Measurements from ENCODE around the gene PCGF5.
"Not testable (repeated sequence)": the region's sequence is repeated elsewhere in the genome, so short reads cannot be mapped to it uniquely, and the experiment has no call there.

Gene PCGF5

DNA sequence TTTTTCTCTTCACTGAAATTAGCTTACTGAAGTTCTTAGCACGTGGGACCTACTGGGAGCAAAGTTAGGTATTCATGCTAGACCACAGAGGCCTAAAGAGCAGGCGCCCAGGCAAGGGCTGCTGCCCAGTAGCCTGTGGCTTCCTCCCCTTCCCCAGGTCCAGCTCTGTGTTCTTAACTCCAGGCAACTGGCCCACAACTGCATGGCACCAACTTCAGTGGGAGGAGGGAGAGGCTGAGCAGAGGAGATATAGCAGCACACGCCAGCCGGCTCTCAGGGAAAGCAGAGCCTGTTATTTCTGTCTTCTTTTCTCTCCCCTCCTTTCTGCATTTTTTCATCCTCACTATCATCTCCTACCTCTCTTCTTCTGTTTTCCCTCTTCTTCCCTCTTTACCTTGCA, 67.4 kb downstream of the PCGF5 start:
- no peak for DNase-seq

DNA sequence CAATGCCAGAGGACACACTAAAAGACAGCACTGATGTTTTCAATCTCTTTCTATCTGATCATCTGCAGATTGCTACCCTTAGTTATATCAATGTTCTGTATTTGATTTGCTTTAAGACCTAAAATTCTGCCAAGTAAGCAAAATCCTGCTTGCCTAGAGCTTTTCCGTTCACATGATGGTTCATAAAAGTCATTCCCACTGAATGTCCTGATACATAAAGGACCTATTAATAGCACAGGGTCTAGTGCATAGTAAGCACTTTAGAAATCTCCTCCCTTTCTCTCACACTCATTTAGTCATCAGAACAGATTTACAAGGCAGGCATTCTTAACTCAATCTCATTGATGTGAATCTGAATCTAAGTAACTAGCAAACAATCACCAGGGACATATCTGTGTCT, 68.8 kb downstream of the PCGF5 start:
- DNase-seq, result no peak

DNA sequence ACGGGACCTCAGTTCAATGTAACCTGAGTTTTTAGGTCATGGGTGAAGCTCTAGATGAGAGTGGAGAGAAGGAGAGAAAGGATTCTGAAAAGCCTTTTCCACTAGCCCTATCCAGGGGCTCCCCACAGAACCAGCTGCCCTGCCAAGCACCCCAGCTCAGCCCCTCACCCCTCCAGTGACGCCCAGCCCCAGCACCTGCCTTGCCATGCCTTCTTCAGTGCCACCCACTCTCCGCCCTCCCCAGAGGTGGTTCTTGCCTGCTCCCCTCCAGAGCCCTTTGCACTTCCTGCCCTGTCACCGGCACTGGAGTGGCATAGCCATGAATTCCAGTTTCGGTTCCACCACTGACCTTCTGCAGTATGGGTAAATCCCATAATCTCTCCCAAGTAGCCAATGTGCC, 70.1 kb downstream of the PCGF5 start:
- DNase-seq, result no peak

DNA sequence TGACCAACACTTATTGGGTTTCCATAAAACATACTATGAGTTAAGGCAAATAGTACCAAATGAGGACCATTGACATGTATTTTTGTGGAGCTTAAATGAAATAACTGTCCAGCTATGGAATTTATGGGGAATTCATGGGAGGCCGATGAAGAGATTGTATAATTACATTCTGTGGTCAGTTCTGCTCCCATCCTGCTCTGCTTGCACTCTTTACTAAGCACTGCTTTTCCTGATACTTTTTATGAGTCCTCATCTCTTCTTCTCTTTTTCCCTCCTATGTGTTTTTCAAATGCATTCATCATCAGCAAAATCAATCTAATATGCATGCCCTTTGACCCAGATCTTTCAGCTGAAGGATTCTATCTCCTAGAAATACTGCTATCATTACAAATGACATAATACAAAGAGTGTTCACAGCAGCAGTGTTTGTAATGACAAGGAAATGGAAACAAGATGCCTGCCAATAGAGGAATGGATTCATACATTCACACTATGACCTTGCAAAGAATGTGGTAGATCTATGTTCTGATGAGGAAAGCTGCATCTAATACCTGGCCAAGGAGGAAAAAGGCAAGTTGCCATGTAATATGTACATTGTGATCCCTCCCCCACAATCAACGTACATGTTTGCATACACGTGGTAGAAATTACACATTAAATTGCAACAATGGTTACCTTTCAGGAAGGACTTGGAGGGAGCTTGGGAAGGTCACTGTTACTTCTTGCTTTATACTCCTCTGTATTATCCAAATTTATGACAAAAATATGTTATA, 73.9 kb downstream of the PCGF5 start:
- no peak for DNase-seq

DNA sequence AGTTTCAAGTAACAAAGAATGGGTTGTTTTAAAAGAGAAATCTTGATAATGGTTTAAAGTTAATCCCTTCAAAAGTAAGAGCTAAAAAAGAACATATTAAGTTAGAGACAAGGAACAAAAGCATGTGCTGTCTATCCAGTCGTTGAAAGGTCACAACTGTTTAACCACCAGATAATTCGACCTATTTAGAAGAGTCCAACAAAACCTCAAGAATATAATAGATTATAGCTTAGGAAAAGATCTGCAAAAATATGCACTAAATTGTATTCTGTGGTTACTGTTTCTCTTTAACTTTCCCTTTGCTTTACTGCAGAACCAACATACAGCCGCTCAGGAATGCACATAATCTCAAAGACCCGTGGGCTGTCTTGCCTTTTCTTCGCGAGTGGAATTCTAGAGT, 74.9 kb downstream of the PCGF5 start:
- DNase-seq, result no peak

DNA sequence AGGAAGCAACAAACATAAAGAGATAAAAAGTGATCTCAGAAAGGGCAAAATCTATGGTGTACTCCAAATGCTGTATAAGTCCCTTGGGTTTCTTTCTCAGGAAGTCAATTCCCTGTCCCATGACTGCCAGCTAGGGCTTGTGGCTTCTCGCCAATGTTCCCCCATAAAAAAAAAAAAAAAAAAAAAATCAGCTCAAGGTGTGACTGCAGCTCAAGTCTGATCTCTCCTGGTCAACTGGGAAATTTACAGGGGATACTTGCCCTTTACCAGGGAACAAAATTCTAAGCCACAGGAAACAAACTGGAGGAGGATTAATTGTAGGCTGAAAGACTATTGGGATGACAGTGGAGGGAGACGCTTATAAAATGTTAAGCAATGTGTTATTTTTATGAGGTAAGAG, 76.0 kb downstream of the PCGF5 start:
- no peak for DNase-seq

DNA sequence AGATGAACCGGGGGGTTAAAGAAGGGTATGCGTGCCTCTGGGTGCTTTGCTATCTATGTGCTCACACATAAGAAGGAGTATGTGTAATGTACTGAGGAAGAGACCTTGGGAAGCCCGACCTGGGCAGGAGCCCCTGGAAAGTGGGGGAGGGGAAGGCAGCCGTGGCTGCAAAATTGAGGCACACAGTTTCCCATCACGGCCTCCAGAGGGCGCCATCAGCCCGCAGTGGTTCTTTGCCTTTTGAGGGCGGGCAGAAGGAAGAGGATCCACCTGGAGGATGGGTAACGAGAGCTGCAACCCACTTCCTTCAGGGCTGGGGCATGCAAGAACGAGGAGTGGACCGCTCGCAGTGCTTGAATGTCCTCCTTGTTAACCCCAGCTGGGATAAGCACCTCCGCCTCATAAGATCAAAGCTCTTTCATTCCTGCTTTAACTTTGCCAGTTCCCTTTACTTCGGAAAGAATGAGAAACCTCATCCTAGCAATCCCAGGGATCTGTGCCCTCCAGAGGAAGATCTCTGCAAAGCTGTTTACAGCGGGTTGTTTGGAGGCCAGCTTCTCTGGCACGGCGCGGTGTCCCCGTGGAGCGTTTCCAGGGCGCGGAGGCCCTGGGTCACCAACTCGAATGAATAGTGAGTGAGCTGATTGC, 77.9 kb downstream of the PCGF5 start:
- DNase-seq, result peak; percentile 88

DNA sequence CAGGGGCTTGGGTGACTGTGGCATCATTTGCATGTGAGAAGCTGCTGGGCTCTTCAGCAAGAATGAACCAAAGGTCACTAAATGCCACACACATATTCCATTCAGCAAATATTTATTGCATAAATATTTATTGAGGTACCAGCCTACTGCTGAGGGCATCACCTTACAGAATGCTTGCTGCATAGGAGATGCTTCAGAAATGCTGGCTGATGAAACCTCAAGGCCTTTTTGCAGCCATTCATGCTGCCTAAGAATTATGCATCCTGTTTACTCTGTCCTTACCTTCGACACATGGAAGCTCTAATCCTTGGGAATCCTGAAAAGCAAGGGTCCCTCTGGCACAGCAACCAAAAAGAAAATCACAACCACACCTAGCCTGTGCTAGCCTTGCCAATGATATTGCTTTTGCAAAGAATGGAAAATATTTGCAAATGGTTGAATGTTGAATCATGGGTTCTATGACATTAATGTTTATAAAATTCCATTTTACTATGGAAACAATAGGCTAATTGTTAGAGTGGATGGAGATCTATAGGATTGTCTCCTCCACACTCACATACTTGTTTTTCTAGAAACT, 79.6 kb downstream of the PCGF5 start:
- DNase-seq, result no peak

DNA sequence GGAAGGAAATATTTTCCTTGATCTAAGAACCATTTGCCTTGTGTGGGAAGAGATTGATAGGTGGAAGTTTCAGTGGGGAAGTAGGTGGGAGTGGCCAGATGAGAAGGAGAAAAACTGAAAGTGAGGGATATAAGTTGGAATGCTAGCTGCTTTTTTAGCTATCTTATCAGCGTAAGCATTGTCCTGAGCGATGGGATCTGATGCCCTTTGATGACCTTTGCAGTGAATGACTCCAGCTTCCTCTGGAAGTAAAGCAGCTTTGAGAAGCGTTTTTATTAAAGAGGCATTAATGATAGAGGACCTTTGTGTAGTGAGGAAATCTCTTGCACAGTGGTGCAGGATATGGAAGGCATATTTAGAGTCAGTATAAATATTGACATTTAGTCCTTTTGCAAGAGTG, 82.5 kb downstream of the PCGF5 start:
- not testable (repeated sequence) for DNase-seq

DNA sequence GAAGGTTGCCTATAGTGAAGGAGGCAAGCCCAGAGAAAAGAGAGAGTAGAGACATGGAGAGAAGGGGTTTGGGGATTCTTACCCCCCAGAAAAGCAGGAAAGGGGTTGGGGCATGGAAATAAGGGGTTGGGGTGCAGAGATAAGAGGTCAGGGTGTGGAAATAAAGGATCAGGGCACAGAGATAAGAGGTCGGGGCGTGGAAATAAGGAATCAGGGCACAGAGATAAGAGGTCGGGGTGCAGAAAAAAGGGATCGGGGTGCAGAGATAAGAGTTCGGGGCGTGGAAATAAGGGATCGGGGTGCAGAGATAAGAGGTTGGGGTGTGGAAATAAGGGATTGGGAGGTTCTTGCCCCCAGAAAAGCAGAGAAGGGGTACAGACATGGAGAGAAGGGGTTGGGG, 85.5 kb downstream of the PCGF5 start:
- not testable (repeated sequence) for DNase-seq

DNA sequence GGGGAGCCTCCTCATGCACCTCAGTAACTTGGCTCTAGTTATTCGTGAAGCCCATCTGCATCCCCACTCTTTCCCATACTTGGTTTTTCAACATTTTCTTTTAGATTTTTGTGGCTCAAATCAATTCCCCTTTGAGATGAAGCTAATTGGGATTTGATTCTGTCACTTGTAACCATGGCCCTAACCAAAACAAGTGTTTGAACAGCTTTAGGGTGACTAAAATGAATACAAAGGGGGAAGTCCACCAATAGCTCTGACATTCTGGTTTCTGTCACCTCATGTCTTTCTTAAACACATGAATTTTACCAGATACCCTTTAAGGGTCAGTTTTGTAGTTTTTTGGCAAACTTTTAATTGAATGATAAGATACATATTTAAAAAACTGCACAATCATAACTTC, 87.0 kb downstream of the PCGF5 start:
- no peak for DNase-seq

DNA sequence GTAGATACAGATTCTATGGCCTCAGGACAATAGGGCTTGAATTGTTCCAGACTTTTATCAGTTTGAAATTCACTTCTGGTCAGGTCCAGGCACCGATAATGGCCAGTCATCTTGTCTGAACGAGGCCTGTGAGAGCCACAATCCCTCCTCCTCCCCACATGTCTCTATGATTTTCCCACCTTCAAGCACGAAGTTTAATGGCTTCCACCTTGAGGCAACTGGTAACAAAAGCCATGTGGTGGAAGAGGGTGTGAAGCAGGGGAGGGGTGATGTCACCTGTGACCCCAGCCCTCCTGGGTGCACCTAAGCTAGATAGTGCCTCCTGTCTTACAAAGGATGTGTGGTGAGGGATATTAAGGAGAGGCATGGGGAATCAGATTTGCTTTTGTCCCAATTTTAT, 89.2 kb downstream of the PCGF5 start:
- DNase-seq, result no peak

DNA sequence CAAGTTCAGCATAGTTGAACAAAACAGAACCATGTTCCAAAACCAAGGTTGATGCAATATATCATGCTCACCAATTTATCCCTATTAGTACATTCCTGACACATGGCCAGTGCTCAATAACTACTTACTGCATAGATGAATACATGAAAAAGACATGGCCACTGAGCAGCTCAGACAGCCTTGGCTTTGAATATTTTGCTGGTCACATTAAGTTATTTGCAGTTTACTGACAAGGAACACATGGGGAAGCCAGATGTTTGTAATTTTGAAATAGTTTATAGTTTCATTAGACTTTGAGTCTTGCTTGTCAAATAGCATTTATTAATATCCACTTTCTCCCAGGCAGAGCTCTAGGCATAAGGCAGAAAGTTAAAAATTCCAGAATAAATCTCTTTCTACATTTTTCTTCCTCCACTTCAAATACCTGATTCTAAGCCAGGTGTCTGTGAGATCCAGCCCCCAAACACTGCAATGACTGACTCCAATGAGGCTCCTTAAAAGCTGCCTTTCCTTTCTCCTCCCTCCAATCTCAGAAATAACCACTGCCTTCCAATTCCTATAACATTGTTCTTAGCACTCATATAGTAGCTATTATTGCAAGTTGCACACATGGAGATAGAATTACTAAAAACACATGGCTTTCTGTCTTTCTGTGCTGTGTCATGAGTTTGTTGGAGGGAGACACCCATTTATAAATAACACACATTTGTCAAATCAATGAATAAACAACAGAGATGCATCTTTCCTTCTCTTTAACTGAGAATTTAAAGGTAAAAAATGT, 91.3 kb downstream of the PCGF5 start:
- no peak for DNase-seq

DNA sequence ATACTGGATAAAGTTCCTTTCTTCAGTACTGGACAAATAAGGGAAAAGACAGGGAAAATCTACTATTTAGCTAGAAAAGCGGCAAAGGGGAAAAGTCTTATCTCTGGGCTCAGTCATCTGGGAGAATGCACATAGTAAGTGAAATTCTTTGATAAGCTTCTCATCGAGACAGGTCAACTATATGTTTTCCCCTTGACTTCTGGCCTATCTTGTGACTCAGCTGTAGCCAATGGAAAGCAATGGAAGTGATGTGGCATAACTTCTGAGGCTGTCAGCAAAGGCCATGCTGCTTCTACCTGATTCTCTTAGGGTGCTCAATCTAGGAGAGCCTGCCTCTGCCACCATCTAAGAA, 91.9 kb downstream of the PCGF5 start:
- no peak for DNase-seq

DNA sequence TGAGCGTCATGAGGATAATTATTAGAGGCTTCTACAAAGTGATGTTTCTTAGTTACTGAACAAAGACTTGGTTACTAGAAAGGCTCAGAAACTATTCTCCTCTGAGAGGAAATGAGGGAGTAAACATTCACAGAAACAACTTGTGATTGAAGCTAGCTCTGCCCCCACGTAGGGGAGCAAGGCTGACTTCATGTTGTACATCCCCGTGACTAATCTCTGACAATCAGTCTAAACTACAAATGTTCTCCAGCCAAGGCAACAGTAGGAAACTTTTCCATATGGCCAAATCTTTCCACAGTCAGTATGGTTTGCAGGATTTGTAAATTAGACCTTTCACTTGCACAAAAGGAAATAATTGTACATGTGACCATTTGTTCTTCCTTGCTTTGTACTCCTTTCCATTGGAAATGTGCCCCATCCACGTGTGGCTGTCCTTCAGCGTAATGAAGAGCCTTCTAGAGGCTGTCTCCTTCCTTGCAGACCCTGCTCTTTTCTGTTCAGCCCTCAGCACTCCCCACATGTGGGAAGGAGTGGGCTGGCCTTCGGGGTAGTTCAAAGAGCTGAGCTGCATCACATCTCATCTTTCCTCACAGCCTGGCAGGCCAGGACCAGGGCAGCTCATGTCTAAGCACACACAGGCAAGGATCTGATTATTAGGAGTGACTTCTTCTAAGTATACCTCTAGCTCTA, 93.5 kb downstream of the PCGF5 start:
- no peak for DNase-seq

DNA sequence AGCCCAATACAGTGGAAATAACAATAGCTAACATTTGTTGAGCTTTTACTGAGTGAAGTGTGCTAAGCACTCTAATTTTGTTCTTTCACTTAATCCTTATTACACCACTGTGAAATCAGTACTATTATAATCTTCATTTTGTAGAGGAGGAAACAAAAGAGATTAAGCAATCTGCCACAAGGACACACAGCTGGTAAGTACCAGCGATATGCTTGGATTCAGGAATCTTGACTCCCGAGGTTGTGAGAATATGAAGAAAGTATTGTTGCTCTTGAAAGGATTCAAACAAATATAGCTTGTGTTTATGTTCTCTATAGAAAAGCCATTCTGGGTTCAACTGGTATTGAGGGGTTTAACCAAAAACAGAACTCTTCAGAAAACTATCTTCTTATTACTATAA, 96.0 kb downstream of the PCGF5 start:
- no peak for DNase-seq

DNA sequence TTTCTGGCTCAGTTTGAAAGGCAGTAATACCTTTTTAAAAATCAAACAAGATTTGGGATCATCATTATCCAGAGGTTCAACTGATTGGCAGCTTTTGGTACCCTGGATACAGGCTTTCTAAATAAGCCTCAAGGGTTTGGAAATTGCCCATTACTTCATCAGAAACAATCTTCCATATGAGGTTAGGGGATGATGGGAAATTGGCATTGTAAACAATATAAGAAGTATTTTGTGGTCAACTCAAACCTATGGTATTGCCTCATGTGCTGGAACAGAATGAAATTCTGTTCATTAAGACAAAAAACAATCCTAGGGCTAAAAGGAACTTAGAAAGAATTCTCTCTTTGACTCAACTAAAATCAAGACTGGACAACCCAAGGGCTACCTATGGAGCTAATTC, 97.1 kb downstream of the PCGF5 start:
- no peak for DNase-seq

DNA sequence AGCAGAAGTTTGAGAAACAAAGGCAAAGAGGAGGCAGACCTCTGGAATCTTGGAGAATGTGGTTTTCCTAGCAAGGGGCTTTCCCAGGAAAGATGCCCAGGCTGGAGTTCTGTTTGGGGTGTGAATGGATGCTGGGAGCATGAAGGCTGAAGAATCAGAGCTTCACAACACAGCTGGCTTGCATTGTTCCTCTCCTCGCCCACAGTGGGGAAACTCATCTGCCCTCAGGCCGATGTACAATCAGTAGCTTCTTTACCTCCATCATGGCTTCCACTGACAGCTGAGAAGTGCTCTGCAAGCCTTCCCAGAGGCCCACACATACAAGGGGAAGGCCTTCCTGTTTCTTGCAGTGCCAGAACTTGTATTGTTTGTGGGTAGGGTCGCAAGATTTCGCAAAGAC, 98.9 kb downstream of the PCGF5 start:
- no peak for DNase-seq

DNA sequence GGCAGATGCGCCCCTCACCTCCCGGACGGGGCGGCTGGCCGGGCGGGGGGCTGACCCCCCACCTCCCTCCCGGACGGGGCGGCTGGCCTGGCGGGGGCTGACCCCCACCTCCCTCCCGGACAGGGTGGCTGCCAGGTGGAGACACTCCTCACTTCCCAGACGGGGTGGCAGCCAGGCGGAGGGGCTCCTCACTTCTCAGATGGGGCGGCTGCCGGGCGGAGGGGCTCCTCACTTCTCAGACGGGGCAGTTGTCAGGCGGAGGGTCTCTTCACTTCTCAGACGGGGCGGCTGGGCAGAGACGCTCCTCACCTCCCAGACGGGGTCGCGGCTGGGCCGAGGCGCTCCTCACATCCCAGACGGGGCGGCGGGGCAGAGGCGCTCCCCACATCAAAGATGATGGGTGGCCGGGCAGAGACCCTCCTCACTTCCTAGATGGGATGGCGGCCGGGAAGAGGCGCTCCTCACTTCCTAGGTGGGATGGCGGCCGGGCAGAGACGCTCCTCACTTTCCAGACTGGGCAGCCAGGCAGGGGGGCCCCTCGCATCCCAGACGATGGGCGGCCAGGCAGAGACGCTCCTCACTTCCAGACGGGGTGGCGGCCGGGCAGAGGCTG, 102.9 kb downstream of the PCGF5 start:
- not testable (repeated sequence) for DNase-seq

DNA sequence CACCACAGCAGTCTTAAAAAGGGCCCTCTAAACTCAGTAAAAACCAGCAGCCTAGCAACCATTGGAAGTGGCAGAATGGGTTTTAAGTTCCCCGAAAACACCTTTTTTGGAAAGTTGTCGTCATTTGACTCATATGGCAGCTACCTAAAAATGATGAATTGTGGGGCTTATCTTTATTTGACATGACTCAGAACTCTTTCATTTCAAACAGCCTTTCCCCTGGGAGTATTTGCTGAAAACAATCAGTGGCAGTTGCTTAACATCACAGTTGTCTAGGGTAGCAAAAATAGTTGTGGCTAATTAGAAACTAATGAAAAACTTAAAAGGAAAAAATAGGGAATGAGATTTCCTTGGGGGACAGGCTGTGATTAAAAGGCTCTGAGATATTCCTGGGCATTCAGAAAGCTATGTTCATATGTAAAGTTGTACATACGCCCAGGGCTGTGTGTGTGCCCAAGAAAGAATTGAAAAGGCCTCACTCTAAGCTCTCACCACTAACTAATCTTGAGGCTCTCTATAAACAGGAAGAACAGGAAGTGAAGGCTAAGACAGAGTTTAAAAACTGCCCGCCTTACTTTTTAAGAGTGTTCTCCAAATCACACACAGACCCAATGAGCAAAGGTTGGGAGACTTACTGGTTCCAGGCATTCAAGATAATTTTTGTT, 108.0 kb downstream of the PCGF5 start:
- DNase-seq, result no peak
